Endodermal cell (in vitro differentiated cells): ENCODE measurements around the gene ASTN2. TPM values are rescaled to one million over a fixed set of nuclear protein-coding genes. Genes with fewer than 3 reads are reported as not detected.

Experiments
- DNase-seq: peaks from one replicate; pipeline ENCODE4 v3.0.0-alpha.2; 2017
- H3K27ac ChIP-seq: 2 replicates; pipeline ENCODE4 v1.5.1; 2013; ENCODE audit warnings: mild to moderate bottlenecking, low read depth, low read length, moderate library complexity
- H3K27me3 ChIP-seq: 2 replicates; pipeline ENCODE4 v1.6.1; 2013; ENCODE audit warnings: mild to moderate bottlenecking, low read length, moderate library complexity; ENCODE audit not compliant: insufficient read depth, control insufficient read depth, poor library complexity, severe bottlenecking
- H3K36me3 ChIP-seq: 2 replicates; pipeline ENCODE4 v1.7.0; 2013; ENCODE audit warnings: mild to moderate bottlenecking, low read length, moderate library complexity; ENCODE audit not compliant: control insufficient read depth, insufficient read depth
- H3K4me1 ChIP-seq: one replicate; pipeline ENCODE4 v1.7.0; 2013; ENCODE audit warnings: low read length; ENCODE audit not compliant: control insufficient read depth, insufficient read depth
- H3K4me3 ChIP-seq: 2 replicates; pipeline ENCODE4 v1.5.1; 2013; ENCODE audit warnings: mild to moderate bottlenecking, low read length, moderate library complexity
- H3K9ac ChIP-seq: 2 replicates; pipeline ENCODE4 v1.6.1; 2013; ENCODE audit warnings: mild to moderate bottlenecking, low read length, moderate library complexity; ENCODE audit not compliant: poor library complexity, severe bottlenecking; ENCODE audit errors: extremely low read depth
- H3K9me3 ChIP-seq: 2 replicates; pipeline ENCODE4 v1.6.1; 2013; ENCODE audit warnings: mild to moderate bottlenecking, low read length, moderate library complexity; ENCODE audit not compliant: control insufficient read depth
- H3K27ac Mint-ChIP-seq: 2 replicates; pipeline ENCODE4 v1.8.0; 2020; ENCODE audit warnings: mixed read lengths
- H3K27me3 Mint-ChIP-seq: 2 replicates; pipeline ENCODE4 v1.8.0; 2021; ENCODE audit warnings: mild to moderate bottlenecking, mixed read lengths; ENCODE audit not compliant: insufficient read depth
- H3K36me3 Mint-ChIP-seq: 2 replicates; pipeline ENCODE4 v1.8.0; 2020; ENCODE audit warnings: low read depth, mixed read lengths
- H3K4me1 Mint-ChIP-seq: 2 replicates; pipeline ENCODE4 v1.8.0; 2020; ENCODE audit warnings: mixed read lengths
- H3K4me3 Mint-ChIP-seq: 2 replicates; pipeline ENCODE4 v1.8.0; 2020; ENCODE audit warnings: mild to moderate bottlenecking, moderate library complexity, mixed read lengths
- H3K9me3 Mint-ChIP-seq: 2 replicates; pipeline ENCODE4 v1.8.0; 2020; ENCODE audit warnings: mild to moderate bottlenecking, mixed read lengths
- CTCF ChIP-seq: fragments of 200-600 bp; sonication (generic); conservative IDR thresholded peaks from 2 replicates; pipeline ENCODE4 v1.5.0; 2021; ENCODE audit warnings: antibody characterized with exemption, mild to moderate bottlenecking
- WGBS, 2 experiments: methylation state at CpG; one replicate each; pipeline versions ENCODE4 v1.1.5 to v1.1.7; 2013; ENCODE audit warnings: missing lambda C conversion rate in 2 of 2, mixed read lengths in 1 of 2; ENCODE audit not compliant: insufficient coverage in 1 of 2, insufficient read length in 1 of 2; 5-methylcytosine and 5-hydroxymethylcytosine counted together
- total RNA-seq, 2 donors: library from RNA; stranded (reverse); fragmentation: NEBNext Ultra II Directional in 1 of 2; extraction: Animal tissue kit (Norgen Biotek cat#: 25700) in 1 of 2; gene quantifications; 2 replicates in 1 of 2; 3 replicates in 1 of 2; pipeline ENCODE4 v1.2.1, GENCODE V29; 2021

ASTN2 gene
- total RNA-seq, 2 donors from 2014 or later: 8.9 to 10.4 TPM

- Mint-ChIP-seq H3K27me3 (peaks cover 12% of the 10 kb centered on the region), H3K4me3 (no peak overlapping the region), H3K4me1 (peaks cover 45% of the 10 kb centered on the region), H3K9me3 (peaks cover 2% of the 10 kb centered on the region), H3K36me3 (no peaks in the 10 kb centered on the region), H3K27ac (no peak overlapping the region)
- Histone ChIP-seq H3K9me3 (no peaks in the 10 kb centered on the region), H3K36me3 (no peaks in the 10 kb centered on the region), H3K27me3 (no peaks in the 10 kb centered on the region), H3K9ac (no peak overlapping the region), H3K27ac (no peak overlapping the region), H3K4me1 (peaks cover 23% of the 10 kb centered on the region), H3K4me3 (no peak overlapping the region)
- WGBS, 2 experiments: 40 to 93% methylated on average over 1 of the region's 1 CpG
- TF ChIP-seq CTCF: no peak
- DNase-seq: no peak
Measured at GRCh38 chr9:116796669-116797068, 618.2 kb downstream of the ASTN2 start.

GRCh38 chr9:116795821-116796220 lies 619.0 kb downstream of the ASTN2 start:
- WGBS, 2 experiments: 85 to 88% methylated on average over 1 to 2 of the region's 2 CpGs
- no peak overlapping the region for H3K4me3 ChIP-seq

GRCh38 chr9:116792271-116792670 lies 622.6 kb downstream of the ASTN2 start:
- TF ChIP-seq CTCF: no peak
- 86 to 90% methylated on average over 5 to 6 of the region's 6 CpGs for WGBS, 2 experiments

More at GRCh38 chr9:116795821-116796220, 619.0 kb downstream of the ASTN2 start:
- no peak overlapping the region for H3K9ac ChIP-seq
- no peak overlapping the region for H3K4me3 Mint-ChIP-seq
- no peaks in the 10 kb centered on the region for H3K27me3 ChIP-seq
- no peaks in the 10 kb centered on the region for H3K36me3 Mint-ChIP-seq
- no peak for DNase-seq
- H3K9me3 ChIP-seq: no peaks in the 10 kb centered on the region
- peaks cover 23% of the 10 kb centered on the region for H3K4me1 ChIP-seq
- TF ChIP-seq CTCF: no peak
- H3K4me1 Mint-ChIP-seq: peaks cover 44% of the 10 kb centered on the region
- H3K27ac Mint-ChIP-seq: no peak overlapping the region
- H3K36me3 ChIP-seq: no peaks in the 10 kb centered on the region
- no peaks in the 10 kb centered on the region for H3K9me3 Mint-ChIP-seq
- no peak overlapping the region for H3K27ac ChIP-seq
- H3K27me3 Mint-ChIP-seq: peaks cover 10% of the 10 kb centered on the region

More at GRCh38 chr9:116792271-116792670, 622.6 kb downstream of the ASTN2 start:
- peaks cover 3% of the 10 kb centered on the region for H3K27me3 Mint-ChIP-seq
- Histone ChIP-seq H3K4me1 (peaks cover 19% of the 10 kb centered on the region), H3K4me3 (peak overlapping the region; percentile 36), H3K27ac (no peak overlapping the region), H3K27me3 (no peaks in the 10 kb centered on the region), H3K9me3 (no peaks in the 10 kb centered on the region), H3K36me3 (no peaks in the 10 kb centered on the region), H3K9ac (no peak overlapping the region)
- no peak for DNase-seq
- no peak overlapping the region for H3K27ac Mint-ChIP-seq
- no peaks in the 10 kb centered on the region for H3K9me3 Mint-ChIP-seq
- H3K36me3 Mint-ChIP-seq: no peaks in the 10 kb centered on the region
- H3K4me1 Mint-ChIP-seq: peaks cover 37% of the 10 kb centered on the region
- no peak overlapping the region for H3K4me3 Mint-ChIP-seq
